MCF 10A (cell line): ENCODE results near the gene PPP2R5C. TPM values are rescaled to one million over a fixed set of nuclear protein-coding genes. Genes with fewer than 3 reads are reported as not detected.

Experiments
- BruUV-seq: library from RNA; stranded (reverse); fragments of 400-500 nt; replicated peaks from 2 replicates; lab custom pipeline; 2021; lab: Mats Ljungman, UMichigan
- CTCF ChIA-PET: fragments of 300-600 bp; sonication (Branson Sonifier 250); formaldehyde crosslinking; extraction: SDS; loops from one replicate; lab custom pipeline; 2021; ENCODE audit warnings: antibody characterized with exemption, inconsistent platforms; lab: Yijun Ruan, JAX
- POLR2A ChIA-PET: fragments of 300-600, 350-650 bp; sonication (Branson Sonifier 250); formaldehyde crosslinking; extraction: SDS; loops from one replicate; lab custom pipeline; 2020; ENCODE audit warnings: antibody characterized with exemption, inconsistent platforms; lab: Yijun Ruan, JAX
- DNase-seq: peaks from one replicate; pipeline ENCODE4 v3.0.0-alpha.2; 2018; ENCODE audit not compliant: unreplicated experiment
- H3K27ac Mint-ChIP-seq: one replicate; pipeline ENCODE4 v1.8.0; 2022; ENCODE audit warnings: mild to moderate bottlenecking, low read depth, mixed read lengths; ENCODE audit not compliant: unreplicated experiment
- H3K27me3 Mint-ChIP-seq: one replicate; pipeline ENCODE4 v1.8.0; 2022; ENCODE audit warnings: mixed read lengths; ENCODE audit not compliant: insufficient read depth, unreplicated experiment
- H3K36me3 Mint-ChIP-seq: one replicate; pipeline ENCODE4 v1.8.0; 2022; ENCODE audit warnings: mild to moderate bottlenecking, moderate library complexity, mixed read lengths; ENCODE audit not compliant: insufficient read depth, unreplicated experiment
- H3K4me1 Mint-ChIP-seq: one replicate; pipeline ENCODE4 v1.8.0; 2022; ENCODE audit warnings: mixed read lengths; ENCODE audit not compliant: insufficient read depth, unreplicated experiment
- H3K4me3 Mint-ChIP-seq: one replicate; pipeline ENCODE4 v1.8.0; 2022; ENCODE audit warnings: mild to moderate bottlenecking, moderate library complexity, mixed read lengths; ENCODE audit not compliant: unreplicated experiment
- H3K9me3 Mint-ChIP-seq: one replicate; pipeline ENCODE4 v1.8.0; 2022; ENCODE audit warnings: mixed read lengths; ENCODE audit not compliant: unreplicated experiment
- intact Hi-C: fragments of 100-400 bp; cut with micrococcal nuclease; formaldehyde crosslinking; loops from 2 replicates; pipeline ENCODE4 v1.14.1; 2022
- total RNA-seq: library from RNA; stranded (reverse); gene quantifications from 2 replicates; pipeline ENCODE4 v1.2.3, GENCODE V29; 2022
- TF ChIP-seq, protein P1 (sequence below): fragments of 200-600 bp; IDR thresholded peaks from one replicate; pipeline ENCODE4 v1.8.0; 2022; ENCODE audit warnings: antibody characterized with exemption, mild to moderate bottlenecking; ENCODE audit not compliant: unreplicated experiment

PPP2R5C gene
- total RNA-seq, 1 experiment from 2014 or later, result 118 TPM

GRCh38 chr14:101726295-101726953 lies 35.1 kb upstream of the PPP2R5C start:
- no peak overlapping the region for H3K27ac Mint-ChIP-seq
- TF ChIP-seq, protein P1, sequence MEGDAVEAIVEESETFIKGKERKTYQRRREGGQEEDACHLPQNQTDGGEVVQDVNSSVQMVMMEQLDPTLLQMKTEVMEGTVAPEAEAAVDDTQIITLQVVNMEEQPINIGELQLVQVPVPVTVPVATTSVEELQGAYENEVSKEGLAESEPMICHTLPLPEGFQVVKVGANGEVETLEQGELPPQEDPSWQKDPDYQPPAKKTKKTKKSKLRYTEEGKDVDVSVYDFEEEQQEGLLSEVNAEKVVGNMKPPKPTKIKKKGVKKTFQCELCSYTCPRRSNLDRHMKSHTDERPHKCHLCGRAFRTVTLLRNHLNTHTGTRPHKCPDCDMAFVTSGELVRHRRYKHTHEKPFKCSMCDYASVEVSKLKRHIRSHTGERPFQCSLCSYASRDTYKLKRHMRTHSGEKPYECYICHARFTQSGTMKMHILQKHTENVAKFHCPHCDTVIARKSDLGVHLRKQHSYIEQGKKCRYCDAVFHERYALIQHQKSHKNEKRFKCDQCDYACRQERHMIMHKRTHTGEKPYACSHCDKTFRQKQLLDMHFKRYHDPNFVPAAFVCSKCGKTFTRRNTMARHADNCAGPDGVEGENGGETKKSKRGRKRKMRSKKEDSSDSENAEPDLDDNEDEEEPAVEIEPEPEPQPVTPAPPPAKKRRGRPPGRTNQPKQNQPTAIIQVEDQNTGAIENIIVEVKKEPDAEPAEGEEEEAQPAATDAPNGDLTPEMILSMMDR, result no peak
- BruUV-seq, result no TSS peak
- POLR2A ChIA-PET, result interaction anchor here (0.7 kb wide), 2 partner anchors 38 to 983 kb away, joined by 3 to 4 read pairs; no protein-coding TSS in a partner anchor
- intact Hi-C loops, result no loop called here
- peaks cover 10% of the 10 kb centered on the region for H3K4me1 Mint-ChIP-seq
- CTCF ChIA-PET, result interaction anchor here (0.5 to 0.9 kb wide), 2 partner anchors 16 to 19 kb away, joined by 3 to 5 read pairs; no protein-coding TSS in a partner anchor
- no peaks in the 10 kb centered on the region for H3K36me3 Mint-ChIP-seq
- H3K9me3 Mint-ChIP-seq, result no peaks in the 10 kb centered on the region
- no peaks in the 10 kb centered on the region for H3K27me3 Mint-ChIP-seq
- no peak overlapping the region for H3K4me3 Mint-ChIP-seq
- no peak for DNase-seq

GRCh38 chr14:101726954-101727302 lies 34.6 kb upstream of the PPP2R5C start:
- Mint-ChIP-seq H3K27me3 (no peaks in the 10 kb centered on the region), H3K36me3 (no peaks in the 10 kb centered on the region), H3K9me3 (no peaks in the 10 kb centered on the region), H3K4me3 (no peak overlapping the region), H3K4me1 (peaks cover 8% of the 10 kb centered on the region), H3K27ac (no peak overlapping the region)
- DNase-seq, result no peak
- no TSS peak for BruUV-seq
- TF ChIP-seq, protein P1, result no peak
- intact Hi-C loops, result no loop called here
- POLR2A ChIA-PET, result no interaction called here
- CTCF ChIA-PET, result interaction anchor here (0.9 kb wide), 1 partner anchor 20 kb away, joined by 3 read pairs; no protein-coding TSS in a partner anchor

GRCh38 chr14:101727611-101728366 lies 33.7 kb upstream of the PPP2R5C start:
- no TSS peak for BruUV-seq
- POLR2A ChIA-PET, result interaction anchor here (0.6 kb wide), 1 partner anchor 523 kb away, joined by 3 read pairs; no protein-coding TSS in a partner anchor
- Mint-ChIP-seq H3K36me3 (no peaks in the 10 kb centered on the region), H3K27ac (no peak overlapping the region), H3K9me3 (no peaks in the 10 kb centered on the region), H3K27me3 (no peaks in the 10 kb centered on the region), H3K4me1 (peaks cover 9% of the 10 kb centered on the region), H3K4me3 (no peak overlapping the region)
- CTCF ChIA-PET, result interaction anchor here (0.6 to 0.7 kb wide), 2 partner anchors 50 to 1467 kb away, joined by 3 to 4 read pairs; no protein-coding TSS in a partner anchor
- TF ChIP-seq, protein P1, result no peak
- no peak for DNase-seq
- intact Hi-C loops, result no loop called here

- H3K9me3 Mint-ChIP-seq, result no peaks in the 10 kb centered on the region
- TF ChIP-seq, protein P1, result no peak
- peaks cover 9% of the 10 kb centered on the region for H3K4me1 Mint-ChIP-seq
- H3K4me3 Mint-ChIP-seq, result no peak overlapping the region
- no peaks in the 10 kb centered on the region for H3K27me3 Mint-ChIP-seq
- intact Hi-C loops, result no loop called here
- ChIA-PET POLR2A (interaction anchor here (0.6 kb wide), 1 partner anchor 567 kb away, joined by 3 read pairs; no protein-coding TSS in a partner anchor), CTCF (interaction anchor here (0.7 kb wide), 1 partner anchor 1467 kb away, joined by 3 read pairs; no protein-coding TSS in a partner anchor)
- H3K27ac Mint-ChIP-seq, result no peak overlapping the region
- no peak for DNase-seq
- BruUV-seq, result no TSS peak
- H3K36me3 Mint-ChIP-seq, result no peaks in the 10 kb centered on the region
These were observed 33.2 kb upstream of the PPP2R5C start for GRCh38 chr14:101728367-101728742.
